Measurements from ENCODE around the gene CDCA7L. TPM values are rescaled to one million over a fixed set of nuclear protein-coding genes. Genes with fewer than 3 reads are reported as not detected.
"Not testable (repeated sequence)": the region's sequence is repeated elsewhere in the genome, so short reads cannot be mapped to it uniquely, and the experiment has no call there.

CDCA7L gene
- total RNA-seq, 1 donor from 2014 or later: 102 TPM

DNA sequence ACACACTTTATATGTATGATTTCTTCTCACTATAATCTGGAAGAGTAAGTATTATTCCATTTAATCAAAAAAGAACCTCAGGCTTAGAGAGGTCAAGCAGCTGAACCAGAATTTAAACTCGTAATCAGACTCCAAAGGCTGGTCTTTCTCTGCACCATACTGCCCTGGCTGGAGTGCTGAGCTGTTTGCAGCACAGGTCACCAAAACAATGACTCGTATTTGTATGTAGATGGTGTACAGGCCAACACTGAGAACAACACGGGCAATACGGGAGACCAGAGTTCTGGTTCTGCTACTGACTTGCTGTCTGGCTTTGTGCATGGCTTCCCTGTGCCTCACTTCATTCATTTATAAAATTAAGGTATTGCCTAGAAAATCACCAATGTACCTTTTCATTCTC, 57.9 kb downstream of the CDCA7L start:
- Mint-ChIP-seq H3K4me1 (ENCODE audit: low read depth) (no peaks in the 10 kb centered on the region), H3K27me3 (ENCODE audit: insufficient read depth) (no peaks in the 10 kb centered on the region), H3K36me3 (ENCODE audit: low read depth) (peaks cover 3% of the 10 kb centered on the region), H3K27ac (no peak overlapping the region), H3K4me3 (no peak overlapping the region), H3K9me3 (no peaks in the 10 kb centered on the region)
- intact Hi-C loops (cut with micrococcal nuclease): no loop called here
- DNase-seq (ENCODE audit: low spot score): no peak

DNA sequence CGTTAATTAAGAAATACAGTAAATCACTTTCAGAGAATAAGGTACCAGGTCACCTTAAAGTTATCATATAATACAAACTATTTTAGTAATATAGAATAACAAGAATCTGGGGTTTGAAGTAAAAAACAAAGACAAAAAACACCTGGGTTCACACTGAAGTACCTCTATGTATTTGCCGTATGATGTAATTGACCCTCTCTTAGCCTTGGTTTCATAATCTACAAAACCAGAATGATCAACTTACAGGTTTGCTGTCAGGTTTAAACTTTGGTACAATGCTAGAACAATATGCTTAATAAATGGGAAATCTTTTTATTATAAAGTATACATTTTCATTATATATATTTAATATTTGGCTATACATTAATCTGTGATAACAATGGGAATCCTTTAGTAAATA, 58.3 kb downstream of the CDCA7L start:
- Mint-ChIP-seq H3K27ac (no peak overlapping the region), H3K4me3 (no peak overlapping the region), H3K9me3 (no peaks in the 10 kb centered on the region), H3K4me1 (ENCODE audit: low read depth) (no peaks in the 10 kb centered on the region), H3K36me3 (ENCODE audit: low read depth) (no peaks in the 10 kb centered on the region), H3K27me3 (ENCODE audit: insufficient read depth) (no peaks in the 10 kb centered on the region)
- intact Hi-C loops (cut with micrococcal nuclease): no loop called here
- no peak for DNase-seq (ENCODE audit: low spot score)

DNA sequence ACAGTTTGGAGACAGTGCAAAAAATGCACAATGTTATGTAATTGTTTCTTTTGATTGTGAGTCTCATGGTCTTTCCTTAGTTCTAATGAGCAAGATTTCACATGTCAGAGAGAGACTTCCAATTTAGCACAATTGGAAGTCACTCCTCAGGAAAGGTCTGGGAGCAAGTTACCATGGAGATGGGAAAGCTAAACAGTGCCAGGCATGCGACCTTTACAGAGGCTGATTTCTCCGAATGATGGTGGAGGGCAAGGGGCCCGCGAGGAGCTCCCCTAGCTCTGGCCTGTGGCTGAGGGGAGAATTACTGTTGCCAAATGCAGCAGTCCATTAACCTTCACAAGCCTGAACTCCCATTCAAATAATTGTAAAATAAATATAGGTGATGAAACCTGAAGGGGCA, 59.3 kb downstream of the CDCA7L start:
- Mint-ChIP-seq H3K27ac (no peak overlapping the region), H3K4me1 (ENCODE audit: low read depth) (no peaks in the 10 kb centered on the region), H3K4me3 (no peak overlapping the region), H3K9me3 (no peaks in the 10 kb centered on the region), H3K27me3 (ENCODE audit: insufficient read depth) (no peaks in the 10 kb centered on the region), H3K36me3 (ENCODE audit: low read depth) (no peaks in the 10 kb centered on the region)
- intact Hi-C loops (cut with micrococcal nuclease): no loop called here
- DNase-seq (ENCODE audit: low spot score): no peak

DNA sequence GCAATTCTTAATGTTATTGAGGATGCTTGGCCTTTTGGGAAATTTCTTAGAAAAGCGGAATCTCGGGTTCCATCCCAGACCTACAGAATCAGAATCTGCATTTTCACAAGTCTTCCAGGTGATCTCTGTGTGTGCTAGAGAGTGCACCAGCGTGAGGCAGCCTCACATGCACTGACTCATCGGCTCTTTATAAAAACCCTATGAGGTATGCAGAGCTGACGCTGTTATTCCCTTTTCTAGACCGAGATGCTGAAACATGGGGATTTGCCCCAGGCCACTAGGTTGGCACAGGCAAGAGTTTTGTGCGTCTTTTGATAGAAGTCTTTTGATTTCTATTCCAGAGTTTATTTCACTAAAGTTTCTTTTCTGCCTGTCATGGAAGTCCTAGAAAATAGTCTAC, 61.2 kb downstream of the CDCA7L start:
- no peak overlapping the region for H3K27ac Mint-ChIP-seq

DNA sequence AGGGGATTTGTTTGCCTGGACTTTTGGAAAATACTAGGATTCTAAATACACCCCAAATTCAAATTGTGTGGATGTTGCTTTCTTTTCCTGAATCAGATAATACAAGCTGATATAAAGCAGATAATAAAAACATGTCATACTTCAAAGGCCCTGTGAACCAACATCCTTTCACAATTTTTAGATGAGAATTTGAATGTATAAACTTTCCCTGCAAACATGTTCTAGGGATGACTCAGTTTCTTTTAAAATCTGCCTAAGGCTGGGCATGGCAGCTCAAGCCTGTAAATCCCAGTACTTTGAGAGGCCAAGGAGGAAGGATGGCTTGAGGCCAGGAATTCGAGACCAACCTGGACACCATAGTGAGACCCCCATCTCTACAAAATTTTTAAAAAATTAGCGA, 62.2 kb downstream of the CDCA7L start:
- H3K36me3 Mint-ChIP-seq (ENCODE audit: low read depth); intact Hi-C loops (cut with micrococcal nuclease); H3K4me3 Mint-ChIP-seq; H3K9me3 Mint-ChIP-seq; H3K27me3 Mint-ChIP-seq (ENCODE audit: insufficient read depth); DNase-seq (ENCODE audit: low spot score); H3K4me1 Mint-ChIP-seq (ENCODE audit: low read depth); H3K27ac Mint-ChIP-seq: not testable (repeated sequence)

More for the DNA sequence above, 61.2 kb downstream of the CDCA7L start:
- Mint-ChIP-seq H3K4me1 (ENCODE audit: low read depth) (no peaks in the 10 kb centered on the region), H3K27me3 (ENCODE audit: insufficient read depth) (no peaks in the 10 kb centered on the region), H3K4me3 (no peak overlapping the region), H3K36me3 (ENCODE audit: low read depth) (no peaks in the 10 kb centered on the region), H3K9me3 (no peaks in the 10 kb centered on the region)
- intact Hi-C loops (cut with micrococcal nuclease): no loop called here
- no peak for DNase-seq (ENCODE audit: low spot score)

DNA sequence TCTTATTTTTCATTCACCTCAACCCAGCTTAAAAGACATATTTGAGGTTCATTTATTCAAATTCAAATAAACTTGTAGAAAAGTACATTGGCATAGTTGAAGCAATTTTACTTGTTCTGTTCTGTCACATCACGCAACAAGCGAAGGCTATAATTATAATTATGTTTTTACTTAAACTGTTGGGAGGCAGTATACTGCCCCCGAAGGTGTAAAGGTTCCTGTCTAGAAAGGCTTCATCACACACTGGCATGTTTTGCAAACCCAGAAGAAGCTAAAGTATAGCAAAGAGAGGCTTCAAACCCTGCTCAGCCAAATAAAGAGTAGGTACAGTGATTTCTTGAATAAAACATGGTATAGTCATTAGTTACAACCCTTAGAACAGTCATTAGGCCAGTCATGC, 62.6 kb downstream of the CDCA7L start:
- Mint-ChIP-seq H3K36me3 (ENCODE audit: low read depth) (no peaks in the 10 kb centered on the region), H3K27ac (no peak overlapping the region)

DNA sequence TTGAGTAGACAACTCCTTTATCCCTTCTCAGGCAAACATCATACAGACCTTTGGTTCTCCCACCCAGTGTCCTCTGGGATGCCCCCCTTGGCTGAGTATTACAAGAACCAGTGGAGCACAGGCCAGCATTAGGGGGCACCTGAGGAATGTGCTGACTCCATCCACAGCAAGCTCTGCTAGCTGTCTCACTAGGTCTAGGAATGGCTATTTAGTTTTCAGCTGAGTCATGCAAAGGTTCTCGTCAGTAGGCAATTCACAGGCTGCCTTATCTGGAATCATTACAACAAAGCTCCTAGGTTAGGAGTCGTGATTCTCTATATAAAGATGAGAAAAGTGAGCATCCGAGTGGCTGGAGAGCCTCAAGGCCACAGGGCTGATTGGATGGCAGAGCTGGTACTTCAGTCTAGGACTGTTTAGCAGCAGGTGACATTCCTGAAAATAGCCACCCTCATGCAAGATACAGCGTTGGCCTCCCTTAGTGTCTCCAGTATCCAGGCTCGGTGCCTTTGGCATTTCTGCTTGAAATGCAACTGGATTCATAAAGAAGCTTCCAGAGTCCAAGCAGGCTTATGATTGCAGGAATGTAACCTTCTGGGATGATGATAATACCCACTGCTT, 75.8 kb downstream of the CDCA7L start:
- Mint-ChIP-seq H3K9me3 (no peaks in the 10 kb centered on the region), H3K4me3 (no peak overlapping the region), H3K36me3 (ENCODE audit: low read depth) (no peaks in the 10 kb centered on the region), H3K27me3 (ENCODE audit: insufficient read depth) (no peaks in the 10 kb centered on the region), H3K27ac (no peak overlapping the region), H3K4me1 (ENCODE audit: low read depth) (no peaks in the 10 kb centered on the region)
- DNase-seq (ENCODE audit: low spot score): no peak
- intact Hi-C loops (cut with micrococcal nuclease): loop anchor here (10.0 kb wide), 1 partner anchor 295 kb away; no protein-coding TSS in a partner anchor

More for the DNA sequence above, 62.6 kb downstream of the CDCA7L start:
- intact Hi-C loops (cut with micrococcal nuclease): no loop called here
- no peaks in the 10 kb centered on the region for H3K27me3 Mint-ChIP-seq (ENCODE audit: insufficient read depth)
- no peak for DNase-seq (ENCODE audit: low spot score)
- no peak overlapping the region for H3K4me3 Mint-ChIP-seq
- no peaks in the 10 kb centered on the region for H3K4me1 Mint-ChIP-seq (ENCODE audit: low read depth)
- H3K9me3 Mint-ChIP-seq: no peaks in the 10 kb centered on the region

DNA sequence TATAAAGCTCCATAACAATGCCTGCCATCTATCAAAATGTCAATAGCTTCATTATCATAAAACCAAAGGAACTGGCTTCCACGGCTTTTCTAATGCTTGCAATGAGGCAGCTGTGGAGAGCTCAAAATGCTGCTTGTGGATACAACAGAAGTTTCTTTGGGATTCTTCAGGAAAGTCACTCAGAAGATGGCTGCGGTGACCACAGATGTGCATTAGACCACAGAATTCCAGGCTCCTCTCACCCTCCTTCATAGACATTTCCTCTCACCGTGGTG, 77.2 kb downstream of the CDCA7L start:
- intact Hi-C loops (cut with micrococcal nuclease): loop anchor here (10.0 kb wide), 1 partner anchor 296 kb away; no protein-coding TSS in a partner anchor
- no peaks in the 10 kb centered on the region for H3K4me1 Mint-ChIP-seq (ENCODE audit: low read depth)
- no peak overlapping the region for H3K4me3 Mint-ChIP-seq
- no peaks in the 10 kb centered on the region for H3K9me3 Mint-ChIP-seq
- no peaks in the 10 kb centered on the region for H3K27me3 Mint-ChIP-seq (ENCODE audit: insufficient read depth)
- no peak for DNase-seq (ENCODE audit: low spot score)
- H3K27ac Mint-ChIP-seq: no peak overlapping the region
- no peaks in the 10 kb centered on the region for H3K36me3 Mint-ChIP-seq (ENCODE audit: low read depth)

DNA sequence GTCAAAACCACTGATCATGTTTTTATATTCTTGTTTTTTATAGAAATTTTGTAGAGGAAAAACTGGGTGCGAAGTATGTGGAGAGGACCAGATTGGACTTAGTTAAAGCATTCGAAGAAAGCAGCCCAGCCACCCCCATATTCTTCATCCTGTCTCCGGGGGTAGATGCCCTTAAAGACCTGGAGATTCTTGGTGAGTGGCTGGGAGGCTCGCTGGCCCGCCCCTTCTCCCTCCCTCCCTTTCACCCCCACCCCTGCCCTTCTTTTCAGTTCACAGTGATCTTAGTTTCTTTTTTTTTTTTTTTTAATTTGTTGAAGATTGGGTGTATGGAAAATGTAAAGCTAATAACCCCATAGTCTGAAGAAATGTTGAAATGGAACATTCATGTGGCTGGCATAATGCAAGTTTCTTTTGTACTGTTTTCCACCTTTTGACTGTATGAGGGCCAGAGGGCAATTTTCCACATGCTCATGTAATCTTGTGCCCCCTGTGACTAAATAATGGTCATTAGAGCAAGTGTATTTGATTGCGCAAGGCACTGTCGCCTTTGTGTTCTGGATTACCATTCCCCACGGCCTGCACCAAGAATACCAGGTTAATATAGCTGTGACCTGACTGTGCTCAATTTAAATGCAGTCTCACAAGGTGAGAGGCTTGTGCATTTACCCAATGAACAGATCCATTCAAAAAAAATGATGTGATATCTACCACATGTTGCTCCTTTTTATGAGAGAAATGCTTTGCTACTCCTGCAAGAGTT, 77.7 kb downstream of the CDCA7L start:
- intact Hi-C loops (cut with micrococcal nuclease): loop anchor here (10.0 kb wide), 1 partner anchor 297 kb away; no protein-coding TSS in a partner anchor
- H3K27ac Mint-ChIP-seq: no peak overlapping the region
- H3K27me3 Mint-ChIP-seq (ENCODE audit: insufficient read depth): no peaks in the 10 kb centered on the region
- H3K4me1 Mint-ChIP-seq (ENCODE audit: low read depth): no peaks in the 10 kb centered on the region
- H3K9me3 Mint-ChIP-seq: no peaks in the 10 kb centered on the region
- no peaks in the 10 kb centered on the region for H3K36me3 Mint-ChIP-seq (ENCODE audit: low read depth)
- no peak for DNase-seq (ENCODE audit: low spot score)
- H3K4me3 Mint-ChIP-seq: no peak overlapping the region

DNA sequence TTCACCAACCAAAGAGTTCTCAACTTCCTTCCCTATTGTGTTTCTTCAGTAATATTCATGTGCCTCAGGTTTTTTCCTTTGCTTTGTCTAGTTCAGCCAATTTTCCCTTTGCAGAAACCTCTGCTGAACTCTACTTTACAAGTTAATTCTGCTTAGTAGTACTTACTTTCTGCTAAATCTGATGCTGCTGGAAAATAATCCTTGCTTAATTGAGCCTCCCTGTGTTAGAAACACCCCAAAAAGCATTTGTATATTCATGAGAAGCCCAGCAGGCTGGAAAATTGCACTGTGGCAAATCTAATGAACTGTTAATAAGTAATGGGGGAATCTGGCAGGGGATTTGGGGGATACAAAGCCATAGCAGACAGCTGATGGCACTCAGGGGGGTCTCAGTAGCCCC, 78.5 kb downstream of the CDCA7L start:
- intact Hi-C loops (cut with micrococcal nuclease): loop anchor here (10.0 kb wide), 1 partner anchor 298 kb away; no protein-coding TSS in a partner anchor
- Mint-ChIP-seq H3K9me3 (no peaks in the 10 kb centered on the region), H3K4me3 (no peak overlapping the region), H3K36me3 (ENCODE audit: low read depth) (no peaks in the 10 kb centered on the region), H3K27ac (no peak overlapping the region), H3K27me3 (ENCODE audit: insufficient read depth) (no peaks in the 10 kb centered on the region), H3K4me1 (ENCODE audit: low read depth) (no peaks in the 10 kb centered on the region)
- no peak for DNase-seq (ENCODE audit: low spot score)

DNA sequence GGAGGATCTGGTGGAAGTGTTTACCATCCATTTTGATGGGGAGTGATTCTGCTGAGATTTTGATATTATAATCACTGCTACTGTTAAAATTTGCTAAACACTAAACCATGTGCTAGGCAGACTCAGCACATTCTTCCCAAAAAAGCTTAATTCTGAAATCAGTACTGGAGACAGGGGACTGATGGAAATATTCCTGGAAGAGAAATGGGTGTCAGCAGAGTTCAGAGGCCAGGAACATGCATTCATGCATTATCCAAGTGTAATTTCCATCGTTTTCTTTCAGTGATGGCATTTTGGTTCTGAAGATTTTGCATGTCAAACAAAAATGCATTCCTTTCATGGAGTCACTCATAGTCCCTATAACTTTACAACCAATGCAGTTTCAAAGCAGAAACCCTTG, 79.0 kb downstream of the CDCA7L start:
- Mint-ChIP-seq H3K27me3 (ENCODE audit: insufficient read depth) (no peaks in the 10 kb centered on the region), H3K36me3 (ENCODE audit: low read depth) (no peaks in the 10 kb centered on the region), H3K9me3 (no peaks in the 10 kb centered on the region), H3K27ac (no peak overlapping the region), H3K4me3 (no peak overlapping the region), H3K4me1 (ENCODE audit: low read depth) (no peaks in the 10 kb centered on the region)
- DNase-seq (ENCODE audit: low spot score): no peak
- intact Hi-C loops (cut with micrococcal nuclease): loop anchor here (10.0 kb wide), 1 partner anchor 298 kb away; no protein-coding TSS in a partner anchor

DNA sequence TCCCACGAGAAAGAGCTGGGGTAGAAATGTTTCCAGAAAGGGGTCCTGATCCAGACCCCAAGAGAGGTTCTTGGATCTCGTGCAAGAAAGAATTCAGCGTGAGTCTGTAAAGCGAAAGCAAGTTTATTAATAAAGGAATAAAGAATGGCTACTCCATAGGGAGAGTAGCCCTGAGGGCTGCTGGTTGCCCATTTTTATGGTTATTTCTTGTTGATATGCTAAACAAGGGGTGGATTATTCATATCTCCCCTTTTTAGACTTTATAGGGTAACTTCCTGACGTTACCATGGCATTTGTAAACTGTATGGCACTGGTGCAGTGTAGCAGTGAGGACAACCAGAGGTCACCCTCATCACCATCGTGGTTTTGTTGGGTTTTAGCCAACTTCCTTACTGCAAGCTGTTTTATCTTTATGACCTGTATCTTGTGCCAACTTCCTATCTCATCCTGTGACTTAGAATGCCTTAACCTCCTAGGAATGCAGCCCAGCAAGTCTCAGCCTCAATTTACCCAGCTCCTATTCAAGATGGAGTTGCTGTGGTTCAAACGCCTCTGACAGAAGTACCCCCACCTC, 80.0 kb downstream of the CDCA7L start:
- H3K27ac Mint-ChIP-seq: not testable (repeated sequence)

DNA sequence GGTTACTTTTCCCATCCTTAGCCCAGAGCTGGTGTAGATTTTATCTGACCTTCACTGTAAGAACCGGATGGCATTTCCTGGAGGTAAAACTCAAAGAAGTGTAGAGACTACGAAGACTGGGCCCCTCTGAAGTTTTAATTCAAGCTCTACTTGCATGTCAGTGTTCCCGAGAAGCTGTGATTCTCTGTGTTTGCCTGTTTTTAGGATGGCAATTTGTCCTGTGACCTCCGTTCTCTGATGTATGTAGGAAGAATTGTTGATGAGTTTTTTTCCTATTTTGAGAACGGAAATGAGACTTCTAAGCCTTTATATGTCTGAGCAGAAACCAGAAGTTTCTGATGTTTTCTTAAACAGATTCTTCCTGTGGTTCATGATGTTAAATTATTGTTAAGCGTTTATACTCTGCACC, 94.1 kb downstream of the CDCA7L start:
- no peak for DNase-seq (ENCODE audit: low spot score)
- peaks cover 7% of the 10 kb centered on the region for H3K27me3 Mint-ChIP-seq (ENCODE audit: insufficient read depth)
- H3K4me1 Mint-ChIP-seq (ENCODE audit: low read depth): peaks cover 14% of the 10 kb centered on the region
- no peaks in the 10 kb centered on the region for H3K9me3 Mint-ChIP-seq
- H3K27ac Mint-ChIP-seq: no peak overlapping the region
- H3K4me3 Mint-ChIP-seq: no peak overlapping the region
- intact Hi-C loops (cut with micrococcal nuclease): no loop called here
- H3K36me3 Mint-ChIP-seq (ENCODE audit: low read depth): no peaks in the 10 kb centered on the region

More for the DNA sequence above, 80.0 kb downstream of the CDCA7L start:
- H3K27me3 Mint-ChIP-seq (ENCODE audit: insufficient read depth); H3K36me3 Mint-ChIP-seq (ENCODE audit: low read depth); H3K9me3 Mint-ChIP-seq; H3K4me1 Mint-ChIP-seq (ENCODE audit: low read depth); DNase-seq (ENCODE audit: low spot score); H3K4me3 Mint-ChIP-seq: not testable (repeated sequence)
- intact Hi-C loops (cut with micrococcal nuclease): loop anchor here (10.0 kb wide), 1 partner anchor 299 kb away; no protein-coding TSS in a partner anchor

All from activated T-helper 1 cell treated with anti-CD3 and anti-CD28 coated beads, Interleukin-12 subunit alpha, Interleukin-12 subunit beta, Interleukin-2, Interleukin-4 antibody, amounts not matched to agents 30 ng/mL and 10 ng/mL and 1 ng/mL, durations not matched to agents 14 hours and 24 hours and 36 hours (primary cell).